GM23338 (cell line): ENCODE results near the gene PA2G4. TPM values are rescaled to one million over a fixed set of nuclear protein-coding genes. Genes with fewer than 3 reads are reported as not detected.
A peak's percentile ranks its signal among the peaks of the same experiment; 100 is the strongest.

ENCODE experiments used
- ATAC-seq: fragments of 200-7000 bp; cut with Tn5 transposase; 3 replicates; pipeline ENCODE4 v1.9.1; 2020
- DNase-seq: peaks from one replicate; pipeline ENCODE4 v3.0.0-alpha.2; 2015; ENCODE audit warnings: low spot score
- H2AFZ ChIP-seq: fragments of 200-600 bp; sonication (generic); 2 replicates; pipeline ENCODE4 v1.8.0; 2016; ENCODE audit warnings: antibody characterized with exemption, mild to moderate bottlenecking, moderate library complexity
- H3F3A ChIP-seq: fragments of 200-600 bp; sonication (generic); replicated peaks from 2 replicates; pipeline ENCODE4 v1.8.0; 2017; ENCODE audit warnings: antibody characterized with exemption, mixed run types, low read depth
- H3K27ac ChIP-seq: fragments of 200-600 bp; sonication (generic); 2 replicates; pipeline ENCODE4 v1.6.1; 2016; ENCODE audit warnings: low read depth
- H3K27me3 ChIP-seq: fragments of 200-600 bp; sonication (generic); 2 replicates; pipeline ENCODE4 v1.8.0; 2016; ENCODE audit warnings: mild to moderate bottlenecking, mixed run types, moderate library complexity; ENCODE audit not compliant: insufficient read depth
- H3K36me3 ChIP-seq: fragments of 200-600 bp; sonication (generic); 2 replicates; pipeline ENCODE4 v1.8.0; 2016; ENCODE audit warnings: mild to moderate bottlenecking; ENCODE audit not compliant: insufficient read depth
- H3K4me1 ChIP-seq: fragments of 200-600 bp; sonication (generic); 2 replicates; pipeline ENCODE4 v1.8.0; 2016; ENCODE audit warnings: mild to moderate bottlenecking, moderate library complexity; ENCODE audit not compliant: insufficient read depth
- H3K4me2 ChIP-seq: fragments of 200-600 bp; sonication (generic); 2 replicates; pipeline ENCODE4 v1.7.1; 2017; ENCODE audit warnings: mixed run types
- H3K4me3 ChIP-seq: fragments of 200-600 bp; sonication (generic); 2 replicates; pipeline ENCODE4 v1.6.1; 2016; ENCODE audit warnings: mixed run types
- H3K79me2 ChIP-seq: fragments of 200-600 bp; sonication (generic); replicated peaks from 2 replicates; pipeline ENCODE4 v1.8.0; 2017; ENCODE audit warnings: mild to moderate bottlenecking; ENCODE audit not compliant: insufficient read depth
- H3K9me2 ChIP-seq: fragments of 200-600 bp; sonication (generic); 2 replicates; pipeline ENCODE4 v1.8.0; 2017; ENCODE audit not compliant: insufficient read depth
- H4K20me1 ChIP-seq: fragments of 200-600 bp; sonication (generic); replicated peaks from 2 replicates; pipeline ENCODE4 v1.8.0; 2017; ENCODE audit warnings: mild to moderate bottlenecking; ENCODE audit not compliant: insufficient read depth
- H3K27ac Mint-ChIP-seq: 2 replicates; pipeline ENCODE4 v1.8.0; 2020; ENCODE audit warnings: inconsistent platforms, mild to moderate bottlenecking, moderate library complexity, mixed read lengths
- H3K27me3 Mint-ChIP-seq: 3 replicates; pipeline ENCODE4 v1.8.0; 2022; ENCODE audit warnings: low read depth, mild to moderate bottlenecking, moderate library complexity, mixed read lengths, inconsistent platforms; ENCODE audit not compliant: insufficient read depth, poor library complexity
- H3K36me3 Mint-ChIP-seq: 3 replicates; pipeline ENCODE4 v1.8.0; 2021; ENCODE audit warnings: low read depth, mild to moderate bottlenecking, inconsistent platforms, moderate library complexity, mixed read lengths
- H3K4me1 Mint-ChIP-seq: 3 replicates; pipeline ENCODE4 v1.8.0; 2020; ENCODE audit warnings: mild to moderate bottlenecking, inconsistent platforms, mixed read lengths
- H3K4me3 Mint-ChIP-seq: 3 replicates; pipeline ENCODE4 v1.8.0; 2021; ENCODE audit warnings: moderate library complexity, mild to moderate bottlenecking, inconsistent platforms, mixed read lengths
- H3K9me3 Mint-ChIP-seq: 3 replicates; pipeline ENCODE4 v1.8.0; 2020; ENCODE audit warnings: moderate library complexity, mild to moderate bottlenecking, inconsistent platforms, mixed read lengths
- CREB1 ChIP-seq: fragments of 250-450 bp; sonication (Bioruptor Pico); IDR thresholded peaks from 2 replicates; pipeline ENCODE4 v1.5.0; 2020; ENCODE audit warnings: low read depth, mild to moderate bottlenecking, moderate library complexity
- CTCF ChIP-seq, 2 experiments: fragments of 200-600 bp in 1 of 2; sonication (generic) in 1 of 2; conservative IDR thresholded peaks; 2 replicates each; pipeline versions ENCODE4 v1.5.1 to v1.6.1; 2016 to 2017; ENCODE audit warnings: antibody characterized with exemption in 2 of 2, low read depth in 2 of 2, mild to moderate bottlenecking in 2 of 2, moderate library complexity in 1 of 2
- EZH2 ChIP-seq: fragments of 200-600 bp; sonication (generic); IDR thresholded peaks from one replicate; pipeline ENCODE4 v1.8.0; 2017; ENCODE audit warnings: antibody characterized with exemption, mild to moderate bottlenecking, low read depth; ENCODE audit not compliant: unreplicated experiment
- EZH2phosphoT487 ChIP-seq: fragments of 200-600 bp; sonication (generic); IDR thresholded peaks from one replicate; pipeline ENCODE4 v1.8.1; 2018; ENCODE audit warnings: antibody characterized with exemption; ENCODE audit not compliant: unreplicated experiment
- JUNB ChIP-seq: IDR thresholded peaks from one replicate; pipeline ENCODE4 v1.6.1; 2016; ENCODE audit warnings: antibody characterized with exemption; ENCODE audit not compliant: unreplicated experiment
- NANOG ChIP-seq: IDR thresholded peaks from 2 replicates; pipeline ENCODE4 v1.6.1; 2016; ENCODE audit warnings: antibody characterized with exemption, borderline replicate concordance
- POLR2AphosphoS5 ChIP-seq: IDR thresholded peaks from 2 replicates; pipeline ENCODE4 v1.6.1; 2016; ENCODE audit warnings: antibody characterized with exemption, low read depth
- REST ChIP-seq: IDR thresholded peaks from one replicate; pipeline ENCODE4 v1.6.1; 2018; ENCODE audit warnings: antibody characterized with exemption; ENCODE audit not compliant: unreplicated experiment
- STAT1 ChIP-seq: IDR thresholded peaks from one replicate; pipeline ENCODE4 v1.6.1; 2016; ENCODE audit warnings: antibody characterized with exemption; ENCODE audit not compliant: unreplicated experiment
- ZNF114 ChIP-seq: fragments of 250-450 bp; sonication (Bioruptor Pico); IDR thresholded peaks from 2 replicates; pipeline ENCODE4 v1.5.0; 2020; ENCODE audit warnings: mild to moderate bottlenecking, moderate library complexity
- ZNF331 ChIP-seq: fragments of 250-450 bp; sonication (Bioruptor Pico); IDR thresholded peaks from 2 replicates; pipeline ENCODE4 v1.5.0; 2020; ENCODE audit warnings: low read depth, mild to moderate bottlenecking, moderate library complexity
- polyA plus RNA-seq: library from polyadenylated mRNA; unstranded; fragments of >200 nt; fragmentation: Nextera tagmentation; extraction: Ambion mirVana; gene quantifications from 2 replicates; pipeline ENCODE4 v1.2.1, GENCODE V29; 2016
- total RNA-seq: library from RNA; depleted of rRNA; stranded (reverse); fragments of >200 nt; shearing (Covaris generic); gene quantifications from 2 replicates; pipeline ENCODE4 v1.2.3, GENCODE V29; 2014
- TF ChIP-seq, protein P1 (sequence below): IDR thresholded peaks from 2 replicates; pipeline ENCODE4 v1.6.1; 2016; ENCODE audit warnings: antibody characterized with exemption
- TF ChIP-seq, protein P2 (sequence below): fragments of 250-450 bp; sonication (Bioruptor Pico); IDR thresholded peaks from 2 replicates; pipeline ENCODE4 v1.5.0; 2020; ENCODE audit warnings: mild to moderate bottlenecking, moderate library complexity

The PA2G4 gene
- total and polyA plus RNA-seq, 2 experiments from 2014 or later, result 237 to 373 TPM

DNA sequence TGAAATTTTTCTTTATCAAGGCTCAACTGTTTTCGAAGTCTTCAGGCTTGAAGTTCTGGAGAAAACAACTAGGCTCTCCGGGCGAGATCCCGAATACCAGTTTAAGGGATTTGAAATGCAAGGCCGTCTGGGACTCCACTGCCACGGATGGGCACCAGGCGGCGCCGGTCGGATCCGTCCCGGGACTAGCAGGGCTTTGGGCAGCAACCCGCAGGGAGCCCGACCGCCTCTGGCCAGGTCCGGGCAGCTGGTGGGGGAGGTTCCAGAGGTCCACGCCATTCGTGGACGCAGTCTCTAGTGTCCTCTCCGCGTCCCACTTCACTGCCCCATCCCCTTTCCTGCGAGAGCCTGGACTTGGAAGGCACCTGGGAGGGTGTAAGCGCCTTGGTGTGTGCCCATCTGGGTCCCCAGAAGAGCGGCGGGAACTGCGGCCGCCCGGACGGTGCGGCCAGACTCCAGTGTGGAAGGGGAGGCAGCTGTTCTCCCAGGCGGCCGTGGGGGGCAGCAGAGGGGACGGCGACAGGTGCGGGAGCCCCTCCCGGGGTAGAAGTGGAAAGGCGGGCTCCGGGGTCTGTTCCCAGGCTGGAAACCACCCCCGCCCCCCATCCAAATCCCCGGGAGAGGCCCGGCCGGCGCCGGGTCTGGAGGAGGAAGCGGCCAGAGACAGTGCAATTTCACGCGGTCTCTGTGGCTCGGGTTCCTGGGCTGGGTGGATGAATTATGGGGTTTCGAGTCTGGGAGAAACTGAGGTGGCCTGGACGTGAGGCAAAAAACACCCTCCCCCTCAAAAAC is 25.2 kb upstream of the PA2G4 start:
- TF ChIP-seq, protein P1, sequence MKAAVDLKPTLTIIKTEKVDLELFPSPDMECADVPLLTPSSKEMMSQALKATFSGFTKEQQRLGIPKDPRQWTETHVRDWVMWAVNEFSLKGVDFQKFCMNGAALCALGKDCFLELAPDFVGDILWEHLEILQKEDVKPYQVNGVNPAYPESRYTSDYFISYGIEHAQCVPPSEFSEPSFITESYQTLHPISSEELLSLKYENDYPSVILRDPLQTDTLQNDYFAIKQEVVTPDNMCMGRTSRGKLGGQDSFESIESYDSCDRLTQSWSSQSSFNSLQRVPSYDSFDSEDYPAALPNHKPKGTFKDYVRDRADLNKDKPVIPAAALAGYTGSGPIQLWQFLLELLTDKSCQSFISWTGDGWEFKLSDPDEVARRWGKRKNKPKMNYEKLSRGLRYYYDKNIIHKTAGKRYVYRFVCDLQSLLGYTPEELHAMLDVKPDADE, result no peak
- no peak for TF ChIP-seq NANOG
- no peak for TF ChIP-seq ZNF331
- TF ChIP-seq EZH2phosphoT487, result no peak
- TF ChIP-seq CTCF (conservative IDR thresholded peaks at IDR 0.05; ENCODE audit: low read depth in 2 of 2), result peak; percentile 70 to 74
- TF ChIP-seq CREB1 (CRISPR knock-in tag), result peak; percentile 44; the same call in 1 of the 2 replicates
- TF ChIP-seq POLR2AphosphoS5, result peak; percentile 67
- no peak for TF ChIP-seq EZH2
- no peak for TF ChIP-seq STAT1
- TF ChIP-seq REST, result no peak
- TF ChIP-seq, protein P2, sequence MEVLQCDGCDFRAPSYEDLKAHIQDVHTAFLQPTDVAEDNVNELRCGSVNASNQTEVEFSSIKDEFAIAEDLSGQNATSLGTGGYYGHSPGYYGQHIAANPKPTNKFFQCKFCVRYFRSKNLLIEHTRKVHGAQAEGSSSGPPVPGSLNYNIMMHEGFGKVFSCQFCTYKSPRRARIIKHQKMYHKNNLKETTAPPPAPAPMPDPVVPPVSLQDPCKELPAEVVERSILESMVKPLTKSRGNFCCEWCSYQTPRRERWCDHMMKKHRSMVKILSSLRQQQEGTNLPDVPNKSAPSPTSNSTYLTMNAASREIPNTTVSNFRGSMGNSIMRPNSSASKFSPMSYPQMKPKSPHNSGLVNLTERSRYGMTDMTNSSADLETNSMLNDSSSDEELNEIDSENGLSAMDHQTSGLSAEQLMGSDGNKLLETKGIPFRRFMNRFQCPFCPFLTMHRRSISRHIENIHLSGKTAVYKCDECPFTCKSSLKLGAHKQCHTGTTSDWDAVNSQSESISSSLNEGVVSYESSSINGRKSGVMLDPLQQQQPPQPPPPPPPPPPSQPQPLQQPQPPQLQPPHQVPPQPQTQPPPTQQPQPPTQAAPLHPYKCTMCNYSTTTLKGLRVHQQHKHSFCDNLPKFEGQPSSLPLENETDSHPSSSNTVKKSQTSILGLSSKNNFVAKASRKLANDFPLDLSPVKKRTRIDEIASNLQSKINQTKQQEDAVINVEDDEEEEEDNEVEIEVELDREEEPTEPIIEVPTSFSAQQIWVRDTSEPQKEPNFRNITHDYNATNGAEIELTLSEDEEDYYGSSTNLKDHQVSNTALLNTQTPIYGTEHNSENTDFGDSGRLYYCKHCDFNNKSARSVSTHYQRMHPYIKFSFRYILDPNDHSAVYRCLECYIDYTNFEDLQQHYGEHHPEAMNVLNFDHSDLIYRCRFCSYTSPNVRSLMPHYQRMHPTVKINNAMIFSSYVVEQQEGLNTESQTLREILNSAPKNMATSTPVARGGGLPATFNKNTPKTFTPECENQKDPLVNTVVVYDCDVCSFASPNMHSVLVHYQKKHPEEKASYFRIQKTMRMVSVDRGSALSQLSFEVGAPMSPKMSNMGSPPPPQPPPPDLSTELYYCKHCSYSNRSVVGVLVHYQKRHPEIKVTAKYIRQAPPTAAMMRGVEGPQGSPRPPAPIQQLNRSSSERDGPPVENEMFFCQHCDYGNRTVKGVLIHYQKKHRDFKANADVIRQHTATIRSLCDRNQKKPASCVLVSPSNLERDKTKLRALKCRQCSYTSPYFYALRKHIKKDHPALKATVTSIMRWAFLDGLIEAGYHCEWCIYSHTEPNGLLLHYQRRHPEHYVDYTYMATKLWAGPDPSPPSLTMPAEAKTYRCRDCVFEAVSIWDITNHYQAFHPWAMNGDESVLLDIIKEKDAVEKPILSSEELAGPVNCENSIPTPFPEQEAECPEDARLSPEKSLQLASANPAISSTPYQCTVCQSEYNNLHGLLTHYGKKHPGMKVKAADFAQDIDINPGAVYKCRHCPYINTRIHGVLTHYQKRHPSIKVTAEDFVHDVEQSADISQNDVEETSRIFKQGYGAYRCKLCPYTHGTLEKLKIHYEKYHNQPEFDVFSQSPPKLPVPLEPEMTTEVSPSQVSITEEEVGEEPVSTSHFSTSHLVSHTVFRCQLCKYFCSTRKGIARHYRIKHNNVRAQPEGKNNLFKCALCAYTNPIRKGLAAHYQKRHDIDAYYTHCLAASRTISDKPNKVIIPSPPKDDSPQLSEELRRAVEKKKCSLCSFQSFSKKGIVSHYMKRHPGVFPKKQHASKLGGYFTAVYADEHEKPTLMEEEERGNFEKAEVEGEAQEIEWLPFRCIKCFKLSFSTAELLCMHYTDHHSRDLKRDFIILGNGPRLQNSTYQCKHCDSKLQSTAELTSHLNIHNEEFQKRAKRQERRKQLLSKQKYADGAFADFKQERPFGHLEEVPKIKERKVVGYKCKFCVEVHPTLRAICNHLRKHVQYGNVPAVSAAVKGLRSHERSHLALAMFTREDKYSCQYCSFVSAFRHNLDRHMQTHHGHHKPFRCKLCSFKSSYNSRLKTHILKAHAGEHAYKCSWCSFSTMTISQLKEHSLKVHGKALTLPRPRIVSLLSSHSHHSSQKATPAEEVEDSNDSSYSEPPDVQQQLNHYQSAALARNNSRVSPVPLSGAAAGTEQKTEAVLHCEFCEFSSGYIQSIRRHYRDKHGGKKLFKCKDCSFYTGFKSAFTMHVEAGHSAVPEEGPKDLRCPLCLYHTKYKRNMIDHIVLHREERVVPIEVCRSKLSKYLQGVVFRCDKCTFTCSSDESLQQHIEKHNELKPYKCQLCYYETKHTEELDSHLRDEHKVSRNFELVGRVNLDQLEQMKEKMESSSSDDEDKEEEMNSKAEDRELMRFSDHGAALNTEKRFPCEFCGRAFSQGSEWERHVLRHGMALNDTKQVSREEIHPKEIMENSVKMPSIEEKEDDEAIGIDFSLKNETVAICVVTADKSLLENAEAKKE (CRISPR knock-in tag), result no peak
- TF ChIP-seq ZNF114, result no peak
- TF ChIP-seq JUNB, result no peak
- 0 out of 2 replicates have a peak, but pooled peaks cover 15% of the 10 kb centered on the region for H3F3A ChIP-seq
- H3K27me3 ChIP-seq, result no peaks in the 10 kb centered on the region
- peaks cover 12% of the 10 kb centered on the region; the same call in 1 of the 2 replicates for H4K20me1 ChIP-seq
- peak; percentile 71 for ATAC-seq
- H3K79me2 ChIP-seq, result peaks cover 30% of the 10 kb centered on the region
- Mint-ChIP-seq H3K4me1 (peaks cover 30% of the 10 kb centered on the region), H3K27me3 (peaks cover 7% of the 10 kb centered on the region), H3K9me3 (peaks cover 3% of the 10 kb centered on the region; the same call in 1 of the 3 replicates), H3K36me3 (peaks cover 12% of the 10 kb centered on the region), H3K27ac (peak overlapping the region; percentile 98), H3K4me3 (peak overlapping the region; percentile 90)
- no peaks in the 10 kb centered on the region for H3K9me2 ChIP-seq
- H3K36me3 ChIP-seq, result no peaks in the 10 kb centered on the region
- peak overlapping the region; percentile 93 for H3K4me2 ChIP-seq
- peak; percentile 96 for DNase-seq
- peaks cover 22% of the 10 kb centered on the region for H3K4me1 ChIP-seq
- peak overlapping the region; percentile 98 for H3K27ac ChIP-seq
- peak overlapping the region; percentile 93; the same call in 1 of the 2 replicates for H2AFZ ChIP-seq
- peak overlapping the region; percentile 84 for H3K4me3 ChIP-seq
